Hepatic stellate cell (primary cell): ENCODE measurements around the gene IGSF9.

Source experiments
- DNase-seq: peaks from one replicate; pipeline ENCODE4 v3.0.0; 2011; ENCODE audit warnings: low spot score

Gene IGSF9

GRCh38 chr1:159932296-159933285 lies 12.8 kb downstream of the IGSF9 start:
- DNase-seq = no peak

GRCh38 chr1:159931795-159932173 lies 13.6 kb downstream of the IGSF9 start:
- DNase-seq = no peak

- no peak for DNase-seq
These were observed 14.2 kb downstream of the IGSF9 start for GRCh38 chr1:159931101-159931794.

GRCh38 chr1:159930634-159931033 lies 14.8 kb downstream of the IGSF9 start:
- DNase-seq = no peak

- no peak for DNase-seq
These were observed 15.2 kb downstream of the IGSF9 start for GRCh38 chr1:159930216-159930615.

- no peak for DNase-seq
These were observed 16.0 kb downstream of the IGSF9 start for GRCh38 chr1:159929155-159930051.

GRCh38 chr1:159928491-159929050 lies 16.8 kb downstream of the IGSF9 start:
- DNase-seq = no peak

- no peak for DNase-seq
These were observed 17.5 kb downstream of the IGSF9 start for GRCh38 chr1:159927849-159928431.

GRCh38 chr1:159927211-159927848 lies 18.1 kb downstream of the IGSF9 start:
- DNase-seq = no peak

GRCh38 chr1:159925719-159926078 lies 19.7 kb downstream of the IGSF9 start:
- no peak for DNase-seq

- DNase-seq = peak; percentile 97
These were observed 20.4 kb downstream of the IGSF9 start, which contains the start of gene TAGLN2 for GRCh38 chr1:159924791-159925718. Gene TAGLN2, minus strand, starts transcription at chr1:159925507. Its CDS starts 4,998 bp downstream, at chr1:159920509.

- peak; percentile 99 for DNase-seq
These were observed 21.2 kb downstream of the IGSF9 start for GRCh38 chr1:159924025-159924790.

GRCh38 chr1:159923203-159924024 lies 22.0 kb downstream of the IGSF9 start:
- DNase-seq = peak; percentile 91

GRCh38 chr1:159922511-159923202 lies 22.8 kb downstream of the IGSF9 start:
- peak; percentile 66 for DNase-seq

- DNase-seq = peak; percentile 44
These were observed 23.5 kb downstream of the IGSF9 start for GRCh38 chr1:159921700-159922504.

GRCh38 chr1:159921251-159921650 lies 24.2 kb downstream of the IGSF9 start:
- no peak for DNase-seq

GRCh38 chr1:159920651-159921050 lies 24.8 kb downstream of the IGSF9 start:
- no peak for DNase-seq
